ENCODE measurements around the gene KIRREL3. TPM values are rescaled to one million over a fixed set of nuclear protein-coding genes. Genes with fewer than 3 reads are reported as not detected.

KIRREL3 gene
- total RNA-seq, 3 donors from 2014 or later: 0.32 to 0.33 TPM; not detected in 1

DNA sequence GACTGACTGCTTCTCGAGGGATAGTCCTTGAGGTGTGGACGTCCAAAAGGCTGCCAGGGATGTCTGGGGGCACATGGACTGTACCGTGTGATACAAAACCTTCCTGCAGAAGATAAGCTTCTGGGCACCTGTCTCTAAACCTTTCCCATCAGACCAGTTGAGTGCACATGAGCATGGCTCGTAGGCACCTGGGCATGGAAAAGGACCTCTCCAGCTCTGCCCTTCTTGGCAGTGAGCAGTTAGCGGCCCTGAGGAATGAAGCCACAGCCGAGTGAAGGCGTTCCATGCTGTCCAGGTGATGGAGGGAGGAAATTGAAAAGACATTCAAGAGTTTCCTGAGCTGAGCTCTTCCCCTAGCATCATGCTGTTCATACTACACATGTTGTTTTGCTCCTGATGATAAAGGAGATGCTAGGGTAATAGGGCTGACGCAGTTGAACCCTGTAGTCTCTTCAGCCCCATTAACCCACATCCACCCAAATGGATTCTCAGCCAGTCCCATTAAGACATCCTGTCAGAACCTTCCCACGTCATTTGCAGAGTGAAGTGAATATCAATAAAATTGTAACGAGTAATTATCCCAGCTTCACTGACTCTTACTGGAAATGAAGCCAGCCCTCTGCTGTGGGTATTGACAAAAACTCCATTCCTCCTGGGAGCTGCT lies 138.6 kb downstream of the KIRREL3 start:
- TF ChIP-seq POLR2AphosphoS5 (IDR thresholded peaks at IDR 0.05) (no peak), POLR2A (IDR thresholded peaks at IDR 0.05) (no peak), CTCF (IDR thresholded peaks at IDR 0.05) (no peak)

GRCh38 chr11:126857860-126858808 lies 142.4 kb downstream of the KIRREL3 start:
- H3K9me3 ChIP-seq: no peaks in the 10 kb centered on the region
- intact Hi-C loops (cut with DNase I; ENCODE audit: low total_unique reads): no loop called here
- no peak for TF ChIP-seq POLR2AphosphoS5 (IDR thresholded peaks at IDR 0.05)
- TF ChIP-seq POLR2A (IDR thresholded peaks at IDR 0.05): no peak
- no peak for TF ChIP-seq CTCF (IDR thresholded peaks at IDR 0.05)

More for the DNA sequence above, 138.6 kb downstream of the KIRREL3 start:
- intact Hi-C loops (cut with DNase I; ENCODE audit: low total_unique reads): no loop called here
- Histone ChIP-seq H3K27ac (no peak overlapping the region), H3K4me3 (no peak overlapping the region), H3K4me1 (no peaks in the 10 kb centered on the region), H3K9me3 (no peaks in the 10 kb centered on the region), H3K27me3 (no peaks in the 10 kb centered on the region), H3K36me3 (no peaks in the 10 kb centered on the region)
- DNase-seq (ENCODE audit: low spot score in 2 of 2): no peak

GRCh38 chr11:126855536-126855935 lies 145.0 kb downstream of the KIRREL3 start:
- intact Hi-C loops (cut with DNase I; ENCODE audit: low total_unique reads): no loop called here
- no peaks in the 10 kb centered on the region for H3K27me3 ChIP-seq
- H3K9me3 ChIP-seq: no peaks in the 10 kb centered on the region
- H3K4me3 ChIP-seq: no peak overlapping the region
- no peaks in the 10 kb centered on the region for H3K4me1 ChIP-seq
- TF ChIP-seq POLR2A (IDR thresholded peaks at IDR 0.05) (no peak), POLR2AphosphoS5 (IDR thresholded peaks at IDR 0.05) (no peak), CTCF (IDR thresholded peaks at IDR 0.05) (no peak)
- no peaks in the 10 kb centered on the region for H3K36me3 ChIP-seq
- no peak for DNase-seq (ENCODE audit: low spot score in 2 of 2)
- no peak overlapping the region for H3K27ac ChIP-seq

More at GRCh38 chr11:126857860-126858808, 142.4 kb downstream of the KIRREL3 start:
- no peak overlapping the region for H3K27ac ChIP-seq
- H3K4me1 ChIP-seq: no peaks in the 10 kb centered on the region
- H3K4me3 ChIP-seq: no peak overlapping the region
- H3K27me3 ChIP-seq: no peaks in the 10 kb centered on the region
- no peaks in the 10 kb centered on the region for H3K36me3 ChIP-seq
- DNase-seq (ENCODE audit: low spot score in 2 of 2): no peak

DNA sequence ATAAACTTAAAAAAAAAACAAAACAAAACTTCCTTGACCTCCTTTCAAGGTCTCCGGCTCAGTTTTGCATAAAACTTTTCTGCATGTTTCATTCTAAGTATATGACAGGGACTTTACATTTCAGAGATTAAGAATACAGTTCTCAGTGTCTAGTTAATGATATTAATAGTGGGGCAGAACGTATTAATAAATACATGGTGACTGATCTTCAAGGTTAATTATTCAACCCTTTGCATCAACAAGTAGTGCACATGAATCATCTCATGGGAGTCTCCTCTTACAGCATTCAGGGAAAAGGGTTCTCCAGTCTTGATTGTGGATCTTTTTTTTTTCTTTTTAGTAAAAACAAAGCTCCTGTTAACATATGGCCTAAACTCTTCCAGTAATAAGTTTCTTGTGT lies 146.8 kb downstream of the KIRREL3 start:
- intact Hi-C loops (cut with DNase I; ENCODE audit: low total_unique reads): no loop called here
- H3K9me3 ChIP-seq: no peaks in the 10 kb centered on the region
- H3K36me3 ChIP-seq: no peaks in the 10 kb centered on the region
- H3K4me1 ChIP-seq: no peaks in the 10 kb centered on the region
- DNase-seq (ENCODE audit: low spot score in 2 of 2): no peak
- H3K27me3 ChIP-seq: no peaks in the 10 kb centered on the region
- no peak overlapping the region for H3K4me3 ChIP-seq
- TF ChIP-seq CTCF (IDR thresholded peaks at IDR 0.05): no peak
- no peak for TF ChIP-seq POLR2AphosphoS5 (IDR thresholded peaks at IDR 0.05)
- TF ChIP-seq POLR2A (IDR thresholded peaks at IDR 0.05): no peak
- H3K27ac ChIP-seq: no peak overlapping the region

DNA sequence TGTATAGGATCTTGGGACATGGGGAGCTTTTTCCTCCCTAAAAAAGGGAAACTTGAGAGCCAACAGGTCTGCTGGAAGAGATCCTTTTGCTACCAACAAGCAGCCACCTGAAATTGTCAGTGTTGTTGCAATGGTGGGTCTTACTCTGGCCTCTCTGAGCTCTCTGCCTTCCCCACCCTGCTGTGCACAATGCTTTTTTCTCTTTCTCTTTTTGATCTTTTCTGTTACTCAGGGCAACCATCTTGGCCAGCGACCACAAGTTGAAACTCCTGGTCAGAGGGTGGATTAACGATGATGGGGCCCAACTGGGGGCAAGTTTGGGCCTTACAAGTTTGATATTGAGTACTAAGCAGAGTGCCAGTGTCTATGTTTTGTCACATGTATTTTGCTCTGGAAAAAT lies 155.8 kb downstream of the KIRREL3 start:
- TF ChIP-seq POLR2AphosphoS5 (IDR thresholded peaks at IDR 0.05) (no peak), CTCF (IDR thresholded peaks at IDR 0.05) (no peak)
- no peak overlapping the region for H3K4me3 ChIP-seq
- H3K27ac ChIP-seq: no peak overlapping the region
- DNase-seq (ENCODE audit: low spot score in 2 of 2): no peak
- intact Hi-C loops (cut with DNase I; ENCODE audit: low total_unique reads): no loop called here
- no peaks in the 10 kb centered on the region for H3K27me3 ChIP-seq
- no peaks in the 10 kb centered on the region for H3K36me3 ChIP-seq
- H3K9me3 ChIP-seq: no peaks in the 10 kb centered on the region
- H3K4me1 ChIP-seq: no peaks in the 10 kb centered on the region
